Measurements from ENCODE around the gene ZNF518B. TPM values are rescaled to one million over a fixed set of nuclear protein-coding genes. Genes with fewer than 3 reads are reported as not detected.

Gene ZNF518B
- total RNA-seq, 4 donors from 2014 or later: 12.7 to 23.6 (median 18.2) TPM

DNA sequence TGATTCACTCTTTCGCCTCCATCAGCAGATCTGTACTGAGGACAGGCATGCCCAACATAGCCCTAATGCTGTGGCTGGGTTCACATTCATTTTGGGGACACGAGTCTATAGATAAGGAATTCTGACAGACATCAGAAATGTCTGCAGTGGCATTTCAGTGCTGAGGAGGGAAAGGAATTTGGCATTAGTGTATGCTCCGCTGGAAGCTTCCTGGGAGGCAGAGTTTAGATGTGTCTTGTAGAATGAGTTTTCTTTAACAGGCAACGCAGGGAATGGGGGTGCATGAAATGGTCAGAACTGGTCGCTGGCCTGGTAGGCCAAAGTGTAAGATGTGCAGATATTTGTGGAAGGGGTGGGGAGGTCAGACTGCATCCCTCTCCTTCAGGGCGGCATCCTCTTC lies 43.5 kb upstream of the ZNF518B start:
- TF ChIP-seq POLR2A (IDR thresholded peaks at IDR 0.05): no peak
- TF ChIP-seq, protein P1, sequence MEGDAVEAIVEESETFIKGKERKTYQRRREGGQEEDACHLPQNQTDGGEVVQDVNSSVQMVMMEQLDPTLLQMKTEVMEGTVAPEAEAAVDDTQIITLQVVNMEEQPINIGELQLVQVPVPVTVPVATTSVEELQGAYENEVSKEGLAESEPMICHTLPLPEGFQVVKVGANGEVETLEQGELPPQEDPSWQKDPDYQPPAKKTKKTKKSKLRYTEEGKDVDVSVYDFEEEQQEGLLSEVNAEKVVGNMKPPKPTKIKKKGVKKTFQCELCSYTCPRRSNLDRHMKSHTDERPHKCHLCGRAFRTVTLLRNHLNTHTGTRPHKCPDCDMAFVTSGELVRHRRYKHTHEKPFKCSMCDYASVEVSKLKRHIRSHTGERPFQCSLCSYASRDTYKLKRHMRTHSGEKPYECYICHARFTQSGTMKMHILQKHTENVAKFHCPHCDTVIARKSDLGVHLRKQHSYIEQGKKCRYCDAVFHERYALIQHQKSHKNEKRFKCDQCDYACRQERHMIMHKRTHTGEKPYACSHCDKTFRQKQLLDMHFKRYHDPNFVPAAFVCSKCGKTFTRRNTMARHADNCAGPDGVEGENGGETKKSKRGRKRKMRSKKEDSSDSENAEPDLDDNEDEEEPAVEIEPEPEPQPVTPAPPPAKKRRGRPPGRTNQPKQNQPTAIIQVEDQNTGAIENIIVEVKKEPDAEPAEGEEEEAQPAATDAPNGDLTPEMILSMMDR (IDR thresholded peaks at IDR 0.05 in 4 of 5, conservative IDR thresholded peaks at IDR 0.05 in 1 of 5): no peak
- no peak for ATAC-seq
- DNase-seq: no peak
- in situ Hi-C loops (cut with MboI; ENCODE audit: low sequenced_read_pairs in 4 of 4) (no loop called here), intact Hi-C loops (cut with DNase I; ENCODE audit: low total_unique reads) (no loop called here)
- Histone ChIP-seq H3K27ac (no peak overlapping the region), H3K27me3 (no peaks in the 10 kb centered on the region), H3K4me1 (no peaks in the 10 kb centered on the region), H3K9me3 (no peaks in the 10 kb centered on the region), H3K4me3 (no peak overlapping the region), H3K36me3 (no peaks in the 10 kb centered on the region)

DNA sequence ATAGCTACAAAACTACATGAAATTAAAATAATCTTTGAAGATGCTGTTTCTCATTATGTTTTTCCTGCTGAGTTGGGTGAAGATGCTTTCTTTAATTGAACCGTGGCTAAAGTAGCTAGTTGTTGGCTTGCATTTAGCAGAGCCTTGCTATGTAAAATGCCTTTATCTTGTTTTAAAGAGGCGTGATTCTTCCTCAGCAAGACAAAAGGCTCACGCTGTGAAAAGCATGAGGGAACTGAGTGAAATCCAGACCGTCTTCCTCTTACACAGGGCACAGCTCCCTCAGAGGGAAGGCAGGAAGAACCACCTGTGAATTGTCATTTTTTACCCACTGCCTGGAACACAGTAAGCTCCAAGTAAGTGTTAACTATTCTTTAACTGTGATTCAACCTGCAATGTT lies 39.0 kb upstream of the ZNF518B start:
- H3K27ac ChIP-seq: no peak overlapping the region
- no peak overlapping the region for H3K4me3 ChIP-seq
- H3K27me3 ChIP-seq: no peaks in the 10 kb centered on the region
- ATAC-seq: no peak
- TF ChIP-seq POLR2A (IDR thresholded peaks at IDR 0.05): no peak
- DNase-seq: no peak
- in situ Hi-C loops (cut with MboI; ENCODE audit: low sequenced_read_pairs in 4 of 4) (no loop called here), intact Hi-C loops (cut with DNase I; ENCODE audit: low total_unique reads) (loop anchor here (10.0 kb wide), 1 partner anchor 1909 kb away; no protein-coding TSS in a partner anchor)
- H3K4me1 ChIP-seq: no peaks in the 10 kb centered on the region
- no peaks in the 10 kb centered on the region for H3K36me3 ChIP-seq
- H3K9me3 ChIP-seq: no peaks in the 10 kb centered on the region

DNA sequence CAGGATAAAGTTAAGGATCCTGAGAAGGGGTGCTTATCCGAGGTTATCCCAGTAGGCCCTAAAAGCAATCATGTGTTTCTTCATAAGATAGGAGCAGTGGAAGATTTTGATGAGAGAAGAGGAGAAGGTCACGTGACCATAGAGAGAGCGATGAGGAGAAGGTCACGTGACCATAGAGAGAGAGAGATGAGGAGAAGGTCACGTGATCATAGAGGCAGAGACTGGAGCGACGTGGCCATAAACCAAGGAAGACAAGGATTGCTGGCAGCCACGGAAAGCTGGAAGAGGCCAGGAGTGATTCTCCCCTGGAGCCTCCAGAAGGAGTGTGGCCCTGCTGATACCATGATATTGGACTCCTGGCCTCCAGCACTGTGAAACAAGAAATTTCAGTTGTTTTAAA lies 38.4 kb upstream of the ZNF518B start:
- Histone ChIP-seq H3K36me3 (no peaks in the 10 kb centered on the region), H3K4me1 (no peaks in the 10 kb centered on the region), H3K27me3 (no peaks in the 10 kb centered on the region), H3K9me3 (no peaks in the 10 kb centered on the region), H3K27ac (no peak overlapping the region), H3K4me3 (no peak overlapping the region)
- no peak for ATAC-seq
- intact Hi-C loops (cut with DNase I; ENCODE audit: low total_unique reads) (loop anchor here (10.0 kb wide), 1 partner anchor 1909 kb away; no protein-coding TSS in a partner anchor), in situ Hi-C loops (cut with MboI; ENCODE audit: low sequenced_read_pairs in 4 of 4) (no loop called here)
- TF ChIP-seq, protein P1 (IDR thresholded peaks at IDR 0.05 in 4 of 5, conservative IDR thresholded peaks at IDR 0.05 in 1 of 5): no peak
- no peak for TF ChIP-seq POLR2A (IDR thresholded peaks at IDR 0.05)
- DNase-seq: no peak

DNA sequence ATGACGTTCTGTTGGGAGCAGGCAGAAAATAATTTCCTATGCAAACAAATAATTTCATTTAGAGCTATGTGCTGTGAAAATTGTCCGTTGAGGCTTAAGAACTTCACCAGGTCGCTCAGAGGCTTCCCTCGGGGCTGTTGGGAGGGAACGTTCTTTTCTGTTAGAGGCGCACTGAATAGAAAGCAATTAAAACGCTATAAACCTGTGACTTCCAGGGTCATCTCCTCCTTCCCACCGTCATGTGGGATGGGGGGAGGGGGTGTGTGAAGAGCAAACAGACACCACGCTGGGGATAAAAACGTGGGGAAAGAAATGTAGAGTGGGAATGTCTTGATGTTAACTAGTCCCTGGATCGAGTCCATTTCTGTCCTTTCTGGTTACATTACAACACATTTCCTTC lies 35.2 kb upstream of the ZNF518B start:
- in situ Hi-C loops (cut with MboI; ENCODE audit: low sequenced_read_pairs in 4 of 4): no loop called here

DNA sequence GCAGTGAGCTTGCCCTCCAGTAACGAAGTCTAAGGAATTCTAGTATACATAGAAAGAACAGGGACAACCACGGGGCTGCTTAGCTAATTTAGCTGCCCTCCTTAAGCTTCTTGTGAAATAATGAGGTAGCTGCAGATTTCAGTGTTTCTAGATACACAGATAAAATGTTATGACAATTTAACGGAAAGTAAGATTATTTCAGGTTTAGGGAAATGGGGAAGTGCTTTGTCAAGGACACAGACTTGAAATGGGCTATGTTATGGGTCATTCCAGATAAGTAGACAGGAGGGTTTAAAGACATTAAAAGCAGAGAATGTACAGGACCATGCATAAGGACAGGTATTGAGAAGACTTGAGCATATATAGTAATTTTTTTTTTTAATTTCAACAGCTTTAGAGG lies 34.2 kb upstream of the ZNF518B start:
- intact Hi-C loops (cut with DNase I; ENCODE audit: low total_unique reads): loop anchor here (10.0 kb wide), 1 partner anchor 1913 kb away; no protein-coding TSS in a partner anchor

More for the DNA sequence above, 35.2 kb upstream of the ZNF518B start:
- no peak for TF ChIP-seq POLR2A (IDR thresholded peaks at IDR 0.05)
- TF ChIP-seq, protein P1 (IDR thresholded peaks at IDR 0.05 in 4 of 5, conservative IDR thresholded peaks at IDR 0.05 in 1 of 5): no peak
- intact Hi-C loops (cut with DNase I; ENCODE audit: low total_unique reads): loop anchor here (10.0 kb wide), 1 partner anchor 1912 kb away; no protein-coding TSS in a partner anchor
- Histone ChIP-seq H3K27me3 (no peaks in the 10 kb centered on the region), H3K36me3 (no peaks in the 10 kb centered on the region), H3K27ac (no peak overlapping the region), H3K9me3 (no peaks in the 10 kb centered on the region), H3K4me3 (no peak overlapping the region), H3K4me1 (no peaks in the 10 kb centered on the region)
- DNase-seq (no peak), ATAC-seq (no peak)

More for the DNA sequence above, 34.2 kb upstream of the ZNF518B start:
- ATAC-seq: no peak
- Histone ChIP-seq H3K9me3 (no peaks in the 10 kb centered on the region), H3K27ac (no peak overlapping the region), H3K36me3 (no peaks in the 10 kb centered on the region), H3K4me3 (no peak overlapping the region), H3K4me1 (no peaks in the 10 kb centered on the region), H3K27me3 (no peaks in the 10 kb centered on the region)
- TF ChIP-seq, protein P1 (IDR thresholded peaks at IDR 0.05 in 4 of 5, conservative IDR thresholded peaks at IDR 0.05 in 1 of 5): no peak
- TF ChIP-seq POLR2A (IDR thresholded peaks at IDR 0.05): no peak
- in situ Hi-C loops (cut with MboI; ENCODE audit: low sequenced_read_pairs in 4 of 4): no loop called here
- DNase-seq: no peak

Measured in gastrocnemius medialis (tissue), 4 donors.